Measurements from ENCODE around the gene MACROD2.

- no peak for TF ChIP-seq TAF1 (IDR thresholded peaks at IDR 0.05; ENCODE audit: low read depth, low read length)
- TF ChIP-seq POLR2A (IDR thresholded peaks at IDR 0.05; ENCODE audit: low read depth, low read length): no peak
- TF ChIP-seq POLR2AphosphoS5 (IDR thresholded peaks at IDR 0.05; ENCODE audit: low read depth, low read length): no peak
- no peak for TF ChIP-seq PAX5 (IDR thresholded peaks at IDR 0.05; ENCODE audit: insufficient read depth, low read length, severe bottlenecking)
- no peak for TF ChIP-seq SPI1 (IDR thresholded peaks at IDR 0.05; ENCODE audit: low read depth, low read length)
- TF ChIP-seq POU2F2 (IDR thresholded peaks at IDR 0.05; ENCODE audit: low read depth, low read length): no peak
These were observed 586.4 kb downstream of the MACROD2 start for GRCh38 chr20:14581731-14582130.
